HL-60 (cell line): ENCODE measurements around the gene STRA6.

ENCODE experiments used
- GABPA ChIP-seq: IDR thresholded peaks from 2 replicates; pipeline ENCODE4 v1.6.1; 2012; ENCODE audit warnings: low read depth
- POLR2AphosphoS5 ChIP-seq: IDR thresholded peaks from 2 replicates; pipeline ENCODE4 v1.6.1; 2012; ENCODE audit warnings: low read depth
- TF ChIP-seq, protein P1 (sequence below): IDR thresholded peaks from one replicate; pipeline ENCODE4 v1.5.1; 2011; ENCODE audit warnings: low read length, control low read depth, inconsistent platforms; ENCODE audit not compliant: insufficient read depth
- TF ChIP-seq, protein P2 (sequence below): IDR thresholded peaks from 2 replicates; pipeline ENCODE4 v1.6.1; 2012; ENCODE audit warnings: low read depth; ENCODE audit not compliant: insufficient replicate concordance

DNA sequence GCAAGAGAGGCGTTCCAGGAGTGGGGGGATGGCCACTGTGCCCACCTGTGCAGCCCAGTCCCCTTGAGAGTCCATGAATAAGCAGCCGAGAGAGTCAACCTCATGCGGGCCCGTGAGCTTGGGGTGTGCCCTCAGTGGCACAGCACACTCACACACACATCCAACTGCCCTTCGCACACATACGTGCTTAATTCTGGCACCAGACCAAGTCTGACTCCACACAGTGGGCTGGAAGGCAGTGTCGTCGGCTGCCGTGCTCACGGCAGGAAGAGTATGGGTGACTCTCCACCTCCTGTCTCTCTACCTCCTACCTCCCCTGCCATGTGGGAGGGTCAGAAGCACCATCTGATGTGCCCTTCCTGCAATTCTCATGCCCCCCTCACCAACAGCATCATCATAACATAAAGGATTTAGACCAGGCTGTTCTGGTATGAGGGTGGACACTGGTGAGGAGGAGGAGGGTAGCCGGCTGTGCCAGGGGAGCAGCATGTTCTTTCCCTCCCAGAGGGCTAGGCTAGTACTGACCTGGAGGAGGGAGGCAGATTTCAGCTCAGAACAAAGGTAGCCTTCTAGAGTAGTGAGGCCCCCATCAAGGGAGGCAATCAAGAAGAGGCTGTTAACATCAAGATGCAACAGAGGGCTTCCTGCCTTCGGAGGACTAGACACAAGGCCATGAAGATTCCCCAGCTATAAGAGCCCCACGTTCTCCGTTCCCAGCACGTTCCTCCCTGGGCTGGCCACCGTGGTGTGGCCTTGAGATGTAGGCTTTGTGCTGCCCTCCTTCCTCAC, 5.3 kb upstream of the STRA6 start:
- TF ChIP-seq, protein P1, sequence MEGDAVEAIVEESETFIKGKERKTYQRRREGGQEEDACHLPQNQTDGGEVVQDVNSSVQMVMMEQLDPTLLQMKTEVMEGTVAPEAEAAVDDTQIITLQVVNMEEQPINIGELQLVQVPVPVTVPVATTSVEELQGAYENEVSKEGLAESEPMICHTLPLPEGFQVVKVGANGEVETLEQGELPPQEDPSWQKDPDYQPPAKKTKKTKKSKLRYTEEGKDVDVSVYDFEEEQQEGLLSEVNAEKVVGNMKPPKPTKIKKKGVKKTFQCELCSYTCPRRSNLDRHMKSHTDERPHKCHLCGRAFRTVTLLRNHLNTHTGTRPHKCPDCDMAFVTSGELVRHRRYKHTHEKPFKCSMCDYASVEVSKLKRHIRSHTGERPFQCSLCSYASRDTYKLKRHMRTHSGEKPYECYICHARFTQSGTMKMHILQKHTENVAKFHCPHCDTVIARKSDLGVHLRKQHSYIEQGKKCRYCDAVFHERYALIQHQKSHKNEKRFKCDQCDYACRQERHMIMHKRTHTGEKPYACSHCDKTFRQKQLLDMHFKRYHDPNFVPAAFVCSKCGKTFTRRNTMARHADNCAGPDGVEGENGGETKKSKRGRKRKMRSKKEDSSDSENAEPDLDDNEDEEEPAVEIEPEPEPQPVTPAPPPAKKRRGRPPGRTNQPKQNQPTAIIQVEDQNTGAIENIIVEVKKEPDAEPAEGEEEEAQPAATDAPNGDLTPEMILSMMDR, result no peak
- TF ChIP-seq GABPA (no peak), POLR2AphosphoS5 (no peak)
- TF ChIP-seq, protein P2, sequence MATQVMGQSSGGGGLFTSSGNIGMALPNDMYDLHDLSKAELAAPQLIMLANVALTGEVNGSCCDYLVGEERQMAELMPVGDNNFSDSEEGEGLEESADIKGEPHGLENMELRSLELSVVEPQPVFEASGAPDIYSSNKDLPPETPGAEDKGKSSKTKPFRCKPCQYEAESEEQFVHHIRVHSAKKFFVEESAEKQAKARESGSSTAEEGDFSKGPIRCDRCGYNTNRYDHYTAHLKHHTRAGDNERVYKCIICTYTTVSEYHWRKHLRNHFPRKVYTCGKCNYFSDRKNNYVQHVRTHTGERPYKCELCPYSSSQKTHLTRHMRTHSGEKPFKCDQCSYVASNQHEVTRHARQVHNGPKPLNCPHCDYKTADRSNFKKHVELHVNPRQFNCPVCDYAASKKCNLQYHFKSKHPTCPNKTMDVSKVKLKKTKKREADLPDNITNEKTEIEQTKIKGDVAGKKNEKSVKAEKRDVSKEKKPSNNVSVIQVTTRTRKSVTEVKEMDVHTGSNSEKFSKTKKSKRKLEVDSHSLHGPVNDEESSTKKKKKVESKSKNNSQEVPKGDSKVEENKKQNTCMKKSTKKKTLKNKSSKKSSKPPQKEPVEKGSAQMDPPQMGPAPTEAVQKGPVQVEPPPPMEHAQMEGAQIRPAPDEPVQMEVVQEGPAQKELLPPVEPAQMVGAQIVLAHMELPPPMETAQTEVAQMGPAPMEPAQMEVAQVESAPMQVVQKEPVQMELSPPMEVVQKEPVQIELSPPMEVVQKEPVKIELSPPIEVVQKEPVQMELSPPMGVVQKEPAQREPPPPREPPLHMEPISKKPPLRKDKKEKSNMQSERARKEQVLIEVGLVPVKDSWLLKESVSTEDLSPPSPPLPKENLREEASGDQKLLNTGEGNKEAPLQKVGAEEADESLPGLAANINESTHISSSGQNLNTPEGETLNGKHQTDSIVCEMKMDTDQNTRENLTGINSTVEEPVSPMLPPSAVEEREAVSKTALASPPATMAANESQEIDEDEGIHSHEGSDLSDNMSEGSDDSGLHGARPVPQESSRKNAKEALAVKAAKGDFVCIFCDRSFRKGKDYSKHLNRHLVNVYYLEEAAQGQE, result no peak
